SKM-1 (cell line): Measurements from ENCODE around the gene TACC3.

Experiments used
- DNase-seq: peaks from one replicate; lab custom pipeline; 2025; ENCODE audit not compliant: unreplicated experiment; lab: John Stamatoyannopoulos, UW

The TACC3 gene

GRCh38 chr4:1721666-1722550 is 587 bp downstream of the TACC3 start:
- DNase-seq = no peak

- no peak for DNase-seq
These were observed 1.3 kb downstream of the TACC3 start for GRCh38 chr4:1722551-1723118.

GRCh38 chr4:1723131-1723801 is 1.9 kb downstream of the TACC3 start:
- DNase-seq = peak; percentile 46

GRCh38 chr4:1725521-1725920 is 4.2 kb downstream of the TACC3 start:
- no peak for DNase-seq

- DNase-seq = peak; percentile 70
These were observed 5.0 kb downstream of the TACC3 start for GRCh38 chr4:1726146-1726934.

- DNase-seq = peak; percentile 70
These were observed 6.1 kb downstream of the TACC3 start for GRCh38 chr4:1727117-1728031.

- no peak for DNase-seq
These were observed 7.0 kb downstream of the TACC3 start for GRCh38 chr4:1728061-1728980.

GRCh38 chr4:1730532-1731135 is 9.3 kb downstream of the TACC3 start:
- no peak for DNase-seq

GRCh38 chr4:1731180-1731579 is 9.9 kb downstream of the TACC3 start:
- no peak for DNase-seq

GRCh38 chr4:1732911-1733310 is 11.6 kb downstream of the TACC3 start:
- no peak for DNase-seq

GRCh38 chr4:1735215-1735614 is 13.9 kb downstream of the TACC3 start:
- DNase-seq = no peak

GRCh38 chr4:1736812-1737211 is 15.5 kb downstream of the TACC3 start:
- DNase-seq = no peak

GRCh38 chr4:1737666-1738065 is 16.3 kb downstream of the TACC3 start:
- DNase-seq = no peak

- DNase-seq = no peak
These were observed 17.1 kb downstream of the TACC3 start for GRCh38 chr4:1738410-1738809.

GRCh38 chr4:1739358-1739757 is 18.0 kb downstream of the TACC3 start:
- DNase-seq = no peak

- DNase-seq = no peak
These were observed 18.8 kb downstream of the TACC3 start for GRCh38 chr4:1740021-1740545.

- no peak for DNase-seq
These were observed 19.9 kb downstream of the TACC3 start for GRCh38 chr4:1741208-1741607.

GRCh38 chr4:1743551-1743950 is 22.2 kb downstream of the TACC3 start:
- DNase-seq = no peak
